ENCODE data around the gene WRAP73.

Gene WRAP73

GRCh38 chr1:3696689-3697088 is 46.8 kb upstream of the WRAP73 start:
- Mint-ChIP-seq H3K4me3 (no peak overlapping the region), H3K27ac (no peak overlapping the region), H3K36me3 (ENCODE audit: low read depth) (no peaks in the 10 kb centered on the region), H3K27me3 (ENCODE audit: low read depth) (peaks cover 54% of the 10 kb centered on the region), H3K9me3 (no peaks in the 10 kb centered on the region), H3K4me1 (no peaks in the 10 kb centered on the region)
- no peak for TF ChIP-seq CTCF (IDR thresholded peaks at IDR 0.05; ENCODE audit: unreplicated experiment in 3 of 3)

- TF ChIP-seq CTCF (IDR thresholded peaks at IDR 0.05; ENCODE audit: unreplicated experiment in 3 of 3), result peak; percentile 73 to 87 (median 80)
- H3K27me3 Mint-ChIP-seq (ENCODE audit: low read depth), result peaks cover 53% of the 10 kb centered on the region
- no peaks in the 10 kb centered on the region for H3K4me1 Mint-ChIP-seq
- no peaks in the 10 kb centered on the region for H3K36me3 Mint-ChIP-seq (ENCODE audit: low read depth)
- peak overlapping the region in 2 of 3 experiments; percentile 53 to 57 for H3K4me3 Mint-ChIP-seq
- H3K9me3 Mint-ChIP-seq, result no peaks in the 10 kb centered on the region
- no peak overlapping the region for H3K27ac Mint-ChIP-seq
Observed at GRCh38 chr1:3695326-3696217, 45.7 kb upstream of the WRAP73 start.

DNA sequence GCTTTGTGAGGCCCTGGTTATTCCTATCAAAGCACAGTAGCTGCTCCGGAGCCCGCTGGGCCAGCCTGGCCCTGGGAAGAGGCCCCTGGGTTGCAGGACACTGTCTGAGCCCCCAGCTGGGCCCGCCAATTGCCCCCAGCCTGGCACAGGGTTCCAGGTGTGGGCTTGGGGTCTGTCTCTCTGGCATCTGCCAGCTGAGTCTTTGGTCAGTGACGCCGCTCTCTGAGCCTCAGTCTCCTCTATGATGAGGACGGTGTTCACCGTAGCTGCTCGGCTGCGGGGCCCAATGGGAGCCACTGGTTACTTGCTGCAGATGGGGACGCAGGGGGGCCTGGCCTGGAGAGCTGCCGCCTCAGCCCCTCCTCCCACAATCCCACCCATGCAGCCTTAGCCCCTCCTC is 43.4 kb upstream of the WRAP73 start:
- H3K9me3 Mint-ChIP-seq, result no peaks in the 10 kb centered on the region
- no peak overlapping the region for H3K4me3 Mint-ChIP-seq
- H3K27me3 Mint-ChIP-seq (ENCODE audit: low read depth), result peaks cover 44% of the 10 kb centered on the region
- no peaks in the 10 kb centered on the region for H3K4me1 Mint-ChIP-seq
- no peak overlapping the region for H3K27ac Mint-ChIP-seq
- TF ChIP-seq CTCF (IDR thresholded peaks at IDR 0.05; ENCODE audit: unreplicated experiment in 3 of 3), result no peak
- no peaks in the 10 kb centered on the region for H3K36me3 Mint-ChIP-seq (ENCODE audit: low read depth)

DNA sequence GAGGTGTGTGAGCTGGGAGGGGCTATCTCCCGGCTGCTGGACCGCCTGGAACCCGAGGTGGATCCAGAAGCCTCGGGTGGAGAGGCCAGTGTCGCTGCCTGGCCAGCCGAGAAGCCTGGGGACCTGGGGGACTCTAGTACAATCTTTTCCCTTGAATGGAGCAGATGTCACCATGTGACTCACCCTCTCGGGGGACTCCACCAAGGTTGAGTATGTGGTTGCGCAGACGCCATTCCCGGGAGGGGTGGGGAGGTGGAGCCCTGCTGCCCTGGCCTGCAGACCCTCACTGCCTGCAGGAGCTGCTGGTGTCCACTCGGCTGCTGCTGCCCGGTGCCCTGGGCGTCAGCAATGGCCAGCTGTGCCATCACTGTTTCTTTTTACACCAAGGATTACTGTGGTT is 42.7 kb upstream of the WRAP73 start:
- Mint-ChIP-seq H3K9me3 (no peaks in the 10 kb centered on the region), H3K4me3 (no peak overlapping the region), H3K27me3 (ENCODE audit: low read depth) (peaks cover 46% of the 10 kb centered on the region), H3K27ac (no peak overlapping the region), H3K4me1 (no peaks in the 10 kb centered on the region), H3K36me3 (ENCODE audit: low read depth) (no peaks in the 10 kb centered on the region)
- no peak for TF ChIP-seq CTCF (IDR thresholded peaks at IDR 0.05; ENCODE audit: unreplicated experiment in 3 of 3)

DNA sequence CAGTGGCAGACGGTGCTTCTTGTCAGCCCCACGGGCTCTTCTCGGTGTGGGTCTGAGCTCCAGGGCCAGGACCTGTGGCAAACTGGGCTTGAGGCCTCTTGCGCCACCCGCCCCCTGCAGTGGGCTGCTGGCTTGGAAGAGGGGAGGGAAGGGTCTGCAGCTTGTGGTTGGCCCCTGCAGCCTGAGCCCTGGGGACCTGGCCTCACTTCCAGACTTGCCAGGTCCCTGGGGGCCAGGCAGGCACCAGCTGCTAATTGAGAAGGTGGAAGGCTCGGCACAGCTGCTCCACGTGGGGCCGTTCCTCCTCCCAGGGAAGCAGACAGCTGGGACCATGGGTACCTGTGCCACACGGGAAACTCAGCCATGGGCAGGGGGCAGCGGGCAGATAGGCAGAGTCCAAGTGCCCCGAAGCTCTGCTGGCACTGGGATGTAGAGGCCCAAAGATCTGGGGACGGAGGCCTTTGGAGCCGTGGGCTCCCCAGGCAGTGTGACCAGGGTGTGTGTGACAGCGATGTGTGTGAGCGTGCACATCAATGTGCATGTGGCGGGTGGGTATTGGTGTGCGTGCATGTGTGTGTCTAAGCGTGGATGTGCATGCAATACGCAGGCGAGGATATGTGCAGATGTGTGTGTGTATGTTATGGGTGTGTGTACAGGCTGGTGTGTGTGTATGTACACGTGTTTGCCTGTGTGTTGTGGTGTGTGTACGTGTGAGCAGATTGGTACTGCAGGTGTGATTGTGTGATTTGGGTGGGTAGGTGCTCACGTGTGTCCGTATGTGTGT is 41.7 kb upstream of the WRAP73 start:
- H3K9me3 Mint-ChIP-seq, result no peaks in the 10 kb centered on the region
- H3K4me1 Mint-ChIP-seq, result no peaks in the 10 kb centered on the region
- no peak overlapping the region for H3K4me3 Mint-ChIP-seq
- no peaks in the 10 kb centered on the region for H3K36me3 Mint-ChIP-seq (ENCODE audit: low read depth)
- TF ChIP-seq CTCF (IDR thresholded peaks at IDR 0.05; ENCODE audit: unreplicated experiment in 3 of 3), result no peak
- peaks cover 38% of the 10 kb centered on the region for H3K27me3 Mint-ChIP-seq (ENCODE audit: low read depth)
- H3K27ac Mint-ChIP-seq, result no peak overlapping the region
